Measurements from ENCODE around the gene ANKRD13B. TPM values are rescaled to one million over a fixed set of nuclear protein-coding genes. Genes with fewer than 3 reads are reported as not detected.

Gene ANKRD13B
- total RNA-seq, 1 experiment from 2014 or later: 45.5 TPM

GRCh38 chr17:29612094-29612403 is 19.1 kb downstream of the ANKRD13B start:
- H3K27me3 Mint-ChIP-seq (ENCODE audit: low read depth): peaks cover 43% of the 10 kb centered on the region
- H3K4me3 Mint-ChIP-seq: no peak overlapping the region
- ChIA-PET POLR2A (no interaction called here), CTCF (interaction anchor here (2.3 to 9.2 kb wide), 2 partner anchors 15 to 20 kb away, joined by 30 to 272 read pairs; partner anchors contain the start of gene ANKRD13B)
- TF ChIP-seq NFE2L1 (CRISPR knock-in tag; IDR thresholded peaks at IDR 0.05) (no peak), E2F5 (CRISPR knock-in tag; IDR thresholded peaks at IDR 0.05) (no peak), ZNF512 (CRISPR knock-in tag; IDR thresholded peaks at IDR 0.05; ENCODE audit: borderline replicate concordance) (no peak), MAX (CRISPR knock-in tag; IDR thresholded peaks at IDR 0.05) (no peak), HMGXB4 (CRISPR knock-in tag; IDR thresholded peaks at IDR 0.05) (no peak), SMAD3 (CRISPR knock-in tag; IDR thresholded peaks at IDR 0.05; ENCODE audit: borderline replicate concordance) (no peak), ZNF396 (CRISPR knock-in tag; IDR thresholded peaks at IDR 0.05; ENCODE audit: borderline replicate concordance) (no peak), OVOL2 (CRISPR knock-in tag; IDR thresholded peaks at IDR 0.05; ENCODE audit: borderline replicate concordance) (no peak), PRRX2 (CRISPR knock-in tag; IDR thresholded peaks at IDR 0.05) (no peak), TEAD1 (CRISPR knock-in tag; IDR thresholded peaks at IDR 0.05) (no peak), SP1 (CRISPR knock-in tag; conservative IDR thresholded peaks at IDR 0.05) (no peak), RELA (CRISPR knock-in tag; IDR thresholded peaks at IDR 0.05; ENCODE audit: borderline replicate concordance) (no peak), E2F4 (CRISPR knock-in tag; IDR thresholded peaks at IDR 0.05; ENCODE audit: borderline replicate concordance, low read depth) (no peak), IRF1 (CRISPR knock-in tag; IDR thresholded peaks at IDR 0.05) (no peak), ZNF281 (CRISPR knock-in tag; IDR thresholded peaks at IDR 0.05) (no peak)
- ATAC-seq: no peak
- no peak for DNase-seq (ENCODE audit: low spot score)
- no peak overlapping the region for H3K27ac Mint-ChIP-seq
- H3K36me3 Mint-ChIP-seq: peaks cover 4% of the 10 kb centered on the region; the same call in 1 of the 2 replicates
- H3K4me1 Mint-ChIP-seq: peaks cover 25% of the 10 kb centered on the region
- H3K9me3 Mint-ChIP-seq: no peaks in the 10 kb centered on the region

Measured in WTC11 (cell line).